Measurements from ENCODE around the gene STAT4. TPM values are rescaled to one million over a fixed set of nuclear protein-coding genes. Genes with fewer than 3 reads are reported as not detected.

STAT4 gene
- total and polyA plus RNA-seq, 2 donors from 2014 or later: 1.2 to 8.5 TPM

GRCh38 chr2:190987116-190987515 lies 163.7 kb downstream of the STAT4 start:
- no peak for DNase-seq
- H3K36me3 ChIP-seq (ENCODE audit: control insufficient read depth in 2 of 3, insufficient read depth in 3 of 3, low read length in 3 of 3): peaks cover 8 to 83% (median 56%) of the 10 kb centered on the region in 3 donors
- H3K9ac ChIP-seq (ENCODE audit: low read length in 3 of 3): no peak overlapping the region
- TF ChIP-seq, protein P1, sequence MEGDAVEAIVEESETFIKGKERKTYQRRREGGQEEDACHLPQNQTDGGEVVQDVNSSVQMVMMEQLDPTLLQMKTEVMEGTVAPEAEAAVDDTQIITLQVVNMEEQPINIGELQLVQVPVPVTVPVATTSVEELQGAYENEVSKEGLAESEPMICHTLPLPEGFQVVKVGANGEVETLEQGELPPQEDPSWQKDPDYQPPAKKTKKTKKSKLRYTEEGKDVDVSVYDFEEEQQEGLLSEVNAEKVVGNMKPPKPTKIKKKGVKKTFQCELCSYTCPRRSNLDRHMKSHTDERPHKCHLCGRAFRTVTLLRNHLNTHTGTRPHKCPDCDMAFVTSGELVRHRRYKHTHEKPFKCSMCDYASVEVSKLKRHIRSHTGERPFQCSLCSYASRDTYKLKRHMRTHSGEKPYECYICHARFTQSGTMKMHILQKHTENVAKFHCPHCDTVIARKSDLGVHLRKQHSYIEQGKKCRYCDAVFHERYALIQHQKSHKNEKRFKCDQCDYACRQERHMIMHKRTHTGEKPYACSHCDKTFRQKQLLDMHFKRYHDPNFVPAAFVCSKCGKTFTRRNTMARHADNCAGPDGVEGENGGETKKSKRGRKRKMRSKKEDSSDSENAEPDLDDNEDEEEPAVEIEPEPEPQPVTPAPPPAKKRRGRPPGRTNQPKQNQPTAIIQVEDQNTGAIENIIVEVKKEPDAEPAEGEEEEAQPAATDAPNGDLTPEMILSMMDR (IDR thresholded peaks at IDR 0.05; ENCODE audit: borderline replicate concordance, extremely low read depth, insufficient read depth): no peak
- no peaks in the 10 kb centered on the region for H3K27me3 ChIP-seq (ENCODE audit: control insufficient read depth, insufficient read depth, low read length)
- no peaks in the 10 kb centered on the region for H3K9me3 ChIP-seq (ENCODE audit: control insufficient read depth in 2 of 3, insufficient read depth in 1 of 3, low read length in 3 of 3)
- H3K27ac ChIP-seq (ENCODE audit: low read depth in 2 of 2, low read length in 2 of 2): no peak overlapping the region
- H3K4me3 ChIP-seq (ENCODE audit: low read length in 3 of 3): no peak overlapping the region
- no peak for FAIRE-seq
- intact Hi-C loops (cut with DNase I): no loop called here
- no peaks in the 10 kb centered on the region for H3K4me1 ChIP-seq (ENCODE audit: control insufficient read depth in 2 of 3, insufficient read depth in 2 of 3, low read depth in 1 of 3, low read length in 3 of 3)

DNA sequence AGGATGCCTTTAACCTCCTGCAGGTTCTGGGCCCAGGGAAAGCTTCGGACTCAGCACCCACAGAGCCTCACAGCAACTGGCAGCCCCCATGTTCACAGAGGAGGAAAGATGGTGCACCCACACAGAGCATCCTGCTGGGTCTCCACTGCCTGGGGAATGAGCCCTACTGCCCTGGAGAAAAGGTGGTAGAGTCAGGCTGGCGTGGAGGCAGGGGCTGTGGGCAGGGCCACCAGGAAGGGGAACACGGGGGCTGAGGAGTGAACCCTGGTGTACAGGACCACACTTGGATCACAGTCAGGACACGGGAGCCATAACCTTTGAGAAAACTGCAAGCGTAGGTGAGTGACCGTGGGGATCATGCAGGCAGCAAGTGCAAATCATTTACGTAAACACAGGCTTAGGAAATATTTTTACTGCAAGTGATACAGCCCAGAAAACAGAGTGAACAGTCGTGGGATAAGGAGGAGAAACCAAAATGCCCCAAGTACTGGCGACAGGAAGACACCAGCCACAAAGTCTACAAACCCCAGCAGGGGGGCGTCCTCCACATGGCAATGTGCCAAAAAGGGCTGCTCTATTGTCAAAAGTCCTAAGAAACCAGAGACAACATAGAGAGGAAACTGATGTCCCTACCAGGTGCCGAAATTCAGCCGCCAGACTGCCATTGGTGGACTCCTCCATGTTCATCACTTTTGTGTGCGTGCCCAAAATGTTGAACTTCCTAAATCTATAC lies 164.4 kb downstream of the STAT4 start:
- no peak overlapping the region for H3K9ac ChIP-seq (ENCODE audit: low read length in 3 of 3)
- no peak overlapping the region for H3K27ac ChIP-seq (ENCODE audit: low read depth in 2 of 2, low read length in 2 of 2)
- H3K4me3 ChIP-seq (ENCODE audit: low read length in 3 of 3): no peak overlapping the region
- TF ChIP-seq, protein P1 (IDR thresholded peaks at IDR 0.05; ENCODE audit: borderline replicate concordance, extremely low read depth, insufficient read depth): no peak
- H3K27me3 ChIP-seq (ENCODE audit: control insufficient read depth, insufficient read depth, low read length): no peaks in the 10 kb centered on the region
- peaks cover 8 to 84% (median 60%) of the 10 kb centered on the region in 3 donors for H3K36me3 ChIP-seq (ENCODE audit: control insufficient read depth in 2 of 3, insufficient read depth in 3 of 3, low read length in 3 of 3)
- no peaks in the 10 kb centered on the region for H3K4me1 ChIP-seq (ENCODE audit: control insufficient read depth in 2 of 3, insufficient read depth in 2 of 3, low read depth in 1 of 3, low read length in 3 of 3)
- no peaks in the 10 kb centered on the region for H3K9me3 ChIP-seq (ENCODE audit: control insufficient read depth in 2 of 3, insufficient read depth in 1 of 3, low read length in 3 of 3)
- no peak for FAIRE-seq
- DNase-seq: no peak
- intact Hi-C loops (cut with DNase I): no loop called here

DNA sequence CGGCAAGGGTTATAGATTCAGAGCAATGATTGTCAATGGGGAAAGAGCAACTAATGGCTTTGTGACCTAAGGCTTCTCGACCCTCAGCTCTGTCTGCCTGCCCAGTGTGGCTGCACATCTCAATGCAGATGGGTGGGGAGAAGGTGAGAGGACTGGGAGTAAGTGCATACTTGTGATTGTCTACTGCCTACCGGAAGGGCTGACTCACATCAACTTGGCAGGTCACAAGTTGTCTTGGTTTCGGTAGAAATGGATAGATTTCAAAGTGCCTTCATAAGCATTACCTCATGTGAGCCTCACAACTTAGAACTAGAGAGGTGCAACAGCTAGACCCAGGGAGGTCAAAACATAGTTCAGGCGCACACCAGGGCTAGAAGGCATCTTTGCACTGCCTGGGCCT lies 166.2 kb downstream of the STAT4 start:
- DNase-seq (no peak), FAIRE-seq (no peak)
- Histone ChIP-seq H3K27ac (ENCODE audit: low read depth in 2 of 2, low read length in 2 of 2) (no peak overlapping the region), H3K36me3 (ENCODE audit: control insufficient read depth in 2 of 3, insufficient read depth in 3 of 3, low read length in 3 of 3) (peaks cover 8 to 80% (median 60%) of the 10 kb centered on the region in 3 donors), H3K4me1 (ENCODE audit: control insufficient read depth in 2 of 3, insufficient read depth in 2 of 3, low read depth in 1 of 3, low read length in 3 of 3) (peaks cover 0 to 12% (median 5%) of the 10 kb centered on the region in 3 donors), H3K27me3 (ENCODE audit: control insufficient read depth, insufficient read depth, low read length) (no peaks in the 10 kb centered on the region), H3K9ac (ENCODE audit: low read length in 3 of 3) (no peak overlapping the region), H3K4me3 (ENCODE audit: low read length in 3 of 3) (no peak overlapping the region), H3K9me3 (ENCODE audit: control insufficient read depth in 2 of 3, insufficient read depth in 1 of 3, low read length in 3 of 3) (no peaks in the 10 kb centered on the region)
- TF ChIP-seq, protein P1 (IDR thresholded peaks at IDR 0.05; ENCODE audit: borderline replicate concordance, extremely low read depth, insufficient read depth): no peak
- intact Hi-C loops (cut with DNase I): no loop called here

Measured in kidney (tissue), 14 donors.